Activated CD8-positive, alpha-beta memory T cell treated with anti-CD3 and anti-CD28 coated beads, Interleukin-2, amount 10 ng/mL, durations not matched to agents 7 days and 5 days (primary cell): ENCODE measurements around the gene TARDBP. TPM values are rescaled to one million over a fixed set of nuclear protein-coding genes. Genes with fewer than 3 reads are reported as not detected.

Experiments used
- total RNA-seq, 2 experiments: library from RNA; stranded (reverse); gene quantifications; one replicate each; pipeline ENCODE4 v1.2.3, GENCODE V29; 2021

TARDBP gene
- total RNA-seq, 2 experiments from 2014 or later: 175 to 184 TPM

Other genes with a start within 250 kb of the TARDBP start
- 10 to 100 TPM in 1 of 2 experiments, 1 to 10 TPM in 1; 8.8 to 16.3 TPM for gene CASZ1, start 216.0 kb upstream of the TARDBP start, total RNA-seq
- not detected for gene MASP2, start 34.6 kb downstream of the TARDBP start, total RNA-seq
- 100 to 1,000 TPM; 136 to 150 TPM for gene SRM, start 47.4 kb downstream of the TARDBP start, total RNA-seq
- 100 to 1,000 TPM; 103 to 104 TPM for gene EXOSC10, start 87.2 kb downstream of the TARDBP start, total RNA-seq
- gene ANGPTL7, start 176.7 kb downstream of the TARDBP start, total RNA-seq: not detected
- gene MTOR, start 249.9 kb downstream of the TARDBP start, total RNA-seq: 10 to 100 TPM; 50.1 to 52.0 TPM